ENCODE results near the gene HM13. TPM values are rescaled to one million over a fixed set of nuclear protein-coding genes. Genes with fewer than 3 reads are reported as not detected.
A peak's percentile ranks its signal among the peaks of the same experiment; 100 is the strongest.

The HM13 gene
- total and polyA plus RNA-seq, 12 donors, result 27.5 to 102 (median 34.9) TPM

DNA sequence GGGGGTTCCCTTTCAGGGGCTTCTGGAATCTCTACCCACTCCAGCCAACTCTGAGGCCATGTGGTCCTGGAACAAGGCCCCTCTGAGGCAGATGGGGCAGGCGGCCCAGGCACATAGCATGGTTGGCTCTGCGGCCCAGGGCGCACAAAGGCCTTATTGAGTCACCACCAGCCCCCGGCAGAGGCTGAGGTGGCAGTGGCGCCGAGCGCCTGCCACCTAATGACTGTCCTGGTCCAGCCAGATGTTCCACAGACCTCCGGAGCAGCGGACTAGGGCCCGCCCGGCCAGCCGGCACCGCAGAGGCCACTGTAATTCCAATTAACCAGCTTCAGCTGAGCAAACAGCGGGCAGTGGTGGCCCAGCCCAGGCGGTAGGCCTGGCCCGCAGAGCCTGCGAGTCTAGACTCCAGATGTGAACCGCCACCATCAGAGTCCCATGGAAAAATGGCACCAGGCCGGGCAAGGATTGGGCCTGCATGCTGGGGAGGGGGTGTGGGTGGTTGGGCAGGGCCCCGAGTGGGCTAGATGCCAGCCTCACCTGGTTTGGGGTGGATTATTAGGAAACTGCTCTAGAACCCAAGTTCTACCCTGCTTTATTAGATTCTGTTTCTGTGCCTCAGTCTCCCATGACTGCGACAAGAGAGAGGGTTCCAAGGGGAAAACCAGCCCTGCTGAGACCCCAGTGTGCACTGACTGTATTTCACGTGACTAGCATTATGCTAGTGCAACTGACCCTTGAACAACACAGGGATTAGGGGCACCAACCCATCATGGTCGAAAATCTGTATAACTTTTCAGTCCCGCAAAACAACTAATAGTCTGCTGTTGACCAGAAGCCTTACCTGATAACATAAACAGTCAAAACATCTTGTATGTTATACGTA lies 56.7 kb downstream of the HM13 start:
- Histone ChIP-seq H3K27me3 (no peaks in the 10 kb centered on the region), H3K9me3 (no peaks in the 10 kb centered on the region), H3K4me3 (no peak overlapping the region), H3K27ac (peak overlapping the region; percentile 36 to 96 (median 93)), H3K36me3 (peaks cover 0 to 45% (median 3%) of the 10 kb centered on the region in 9 donors), H3K4me1 (peaks cover 4 to 66% (median 39%) of the 10 kb centered on the region in 9 donors)
- TF ChIP-seq, protein P1, sequence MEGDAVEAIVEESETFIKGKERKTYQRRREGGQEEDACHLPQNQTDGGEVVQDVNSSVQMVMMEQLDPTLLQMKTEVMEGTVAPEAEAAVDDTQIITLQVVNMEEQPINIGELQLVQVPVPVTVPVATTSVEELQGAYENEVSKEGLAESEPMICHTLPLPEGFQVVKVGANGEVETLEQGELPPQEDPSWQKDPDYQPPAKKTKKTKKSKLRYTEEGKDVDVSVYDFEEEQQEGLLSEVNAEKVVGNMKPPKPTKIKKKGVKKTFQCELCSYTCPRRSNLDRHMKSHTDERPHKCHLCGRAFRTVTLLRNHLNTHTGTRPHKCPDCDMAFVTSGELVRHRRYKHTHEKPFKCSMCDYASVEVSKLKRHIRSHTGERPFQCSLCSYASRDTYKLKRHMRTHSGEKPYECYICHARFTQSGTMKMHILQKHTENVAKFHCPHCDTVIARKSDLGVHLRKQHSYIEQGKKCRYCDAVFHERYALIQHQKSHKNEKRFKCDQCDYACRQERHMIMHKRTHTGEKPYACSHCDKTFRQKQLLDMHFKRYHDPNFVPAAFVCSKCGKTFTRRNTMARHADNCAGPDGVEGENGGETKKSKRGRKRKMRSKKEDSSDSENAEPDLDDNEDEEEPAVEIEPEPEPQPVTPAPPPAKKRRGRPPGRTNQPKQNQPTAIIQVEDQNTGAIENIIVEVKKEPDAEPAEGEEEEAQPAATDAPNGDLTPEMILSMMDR (IDR thresholded peaks at IDR 0.05), result no peak
- intact Hi-C loops (cut with DNase I), result loop anchor here in 2 of 10 donors (2.0 to 5.0 kb wide), 2 partner anchors 38 to 151 kb away; partner anchors contain the start of gene BCL2L1 (in 1 of the 2)
- no peak for ATAC-seq
- 91% methylated on average over 25 of the region's 25 CpGs for WGBS, 2 donors
- DNase-seq, result no peak

DNA sequence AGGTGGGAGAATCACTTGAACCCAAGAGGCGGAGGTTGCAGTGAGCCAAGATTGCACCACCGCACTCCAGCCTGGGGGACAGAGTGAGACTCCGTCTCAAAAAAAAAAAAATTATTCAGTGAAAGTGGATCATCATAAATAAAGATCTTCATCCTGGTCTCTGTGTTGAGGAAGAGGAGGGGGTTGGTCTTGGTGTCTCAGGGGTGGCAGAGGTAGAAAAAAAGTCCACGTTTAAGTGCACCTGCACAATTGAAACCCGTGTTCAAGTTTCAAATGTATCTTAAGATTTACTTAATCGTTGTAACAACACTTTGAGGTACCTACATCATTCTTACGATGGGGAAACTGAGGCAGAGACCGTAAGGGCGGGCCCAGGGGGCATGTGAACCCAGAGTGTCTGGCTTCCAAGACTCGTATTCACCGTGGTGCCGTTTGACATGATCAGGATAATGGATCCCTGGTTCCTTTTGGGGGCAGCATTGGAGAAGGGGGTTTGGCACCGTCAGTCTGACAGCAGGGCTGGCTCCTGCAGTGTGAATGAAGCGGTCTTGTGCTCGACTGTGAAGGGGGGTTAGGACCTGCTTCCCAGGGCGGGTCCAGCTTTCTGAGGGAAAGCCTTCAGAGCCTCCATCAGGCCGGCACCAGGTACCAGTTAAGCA lies 57.9 kb downstream of the HM13 start:
- DNase-seq, result no peak
- TF ChIP-seq, protein P1 (IDR thresholded peaks at IDR 0.05), result peak in 1 of 9 donors; percentile 3
- 34% methylated on average over 17 of the region's 17 CpGs for whole genome bisulfite sequencing, 2 donors
- Histone ChIP-seq H3K36me3 (peaks cover 0 to 33% (median 0%) of the 10 kb centered on the region in 9 donors), H3K9me3 (no peaks in the 10 kb centered on the region), H3K27me3 (no peaks in the 10 kb centered on the region), H3K27ac (peak overlapping the region; percentile 87 to 96 (median 93)), H3K4me3 (peak overlapping the region; percentile 16 to 69 (median 56)), H3K4me1 (peaks cover 4 to 66% (median 39%) of the 10 kb centered on the region in 9 donors)
- ATAC-seq, result peak in 5 of 8 donors; percentile 7 to 38 (median 12)
- intact Hi-C loops (cut with DNase I), result loop anchor here in 6 of 10 donors (1.0 to 5.0 kb wide), 4 partner anchors 33 to 150 kb away; partner anchors contain the start of genes ID1 (in 4 of the 6) and BCL2L1 (in 1 of the 6)

DNA sequence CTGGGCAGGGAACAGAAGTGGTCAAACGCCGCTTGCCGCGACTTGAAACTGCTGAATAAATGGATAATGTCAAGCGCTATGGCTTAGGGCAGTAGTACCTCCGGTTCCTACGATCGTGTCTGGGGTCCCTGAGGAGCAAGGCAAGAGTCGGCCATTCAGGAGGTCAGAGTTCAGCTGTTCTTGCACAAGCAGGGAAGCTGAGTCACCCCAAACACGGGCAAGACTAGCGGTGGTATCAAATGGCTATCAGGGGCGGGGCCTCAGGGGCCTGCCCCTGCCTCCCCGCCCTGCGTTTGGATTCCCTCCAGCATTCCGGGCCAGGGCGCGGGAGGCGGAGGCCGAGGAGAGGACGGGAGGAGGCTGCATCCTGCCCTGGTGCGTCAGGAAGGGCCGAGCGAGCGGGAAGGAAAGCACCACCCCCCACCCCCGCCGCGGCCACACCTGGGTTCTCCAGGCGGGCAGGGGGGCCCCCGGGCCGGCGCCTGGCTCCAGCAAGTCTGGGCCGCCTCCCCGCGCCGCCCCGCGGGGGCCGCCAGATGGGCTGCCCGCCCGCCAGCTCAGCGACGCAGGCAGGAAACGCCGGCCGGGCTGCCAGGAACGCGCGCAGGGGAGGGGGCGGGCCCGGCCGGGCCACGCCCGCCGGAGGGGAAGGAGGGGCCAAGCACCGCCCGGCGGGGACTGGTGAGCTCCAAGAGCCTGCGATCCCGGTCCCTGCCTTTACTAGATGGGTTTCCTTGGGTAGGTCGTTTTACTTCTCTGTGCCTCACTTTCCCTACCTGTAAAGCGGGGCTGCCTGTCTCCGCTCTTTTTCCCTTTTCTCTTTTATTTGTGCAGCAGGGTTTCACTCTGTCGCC lies 58.7 kb downstream of the HM13 start:
- 1% methylated on average over 59 to 63 of the region's 63 CpGs for WGBS, 2 donors
- peak overlapping the region; percentile 22 to 69 (median 56) for H3K4me3 ChIP-seq
- peaks cover 0 to 26% (median 0%) of the 10 kb centered on the region in 9 donors for H3K36me3 ChIP-seq
- ATAC-seq (peak; percentile 88 to 92 (median 90)), DNase-seq (peak; percentile 93 to 96)
- TF ChIP-seq, protein P1 (IDR thresholded peaks at IDR 0.05), result peak in 1 of 9 donors; percentile 6
- peaks cover 4 to 63% (median 39%) of the 10 kb centered on the region in 9 donors for H3K4me1 ChIP-seq
- H3K27ac ChIP-seq, result peak overlapping the region; percentile 87 to 96 (median 93)
- H3K9me3 ChIP-seq, result no peaks in the 10 kb centered on the region
- intact Hi-C loops (cut with DNase I), result loop anchor here in 6 of 10 donors (1.0 to 5.0 kb wide), 5 partner anchors 32 to 149 kb away; partner anchors contain the start of genes ID1 (in 5 of the 6) and BCL2L1 (in 1 of the 6)
- no peaks in the 10 kb centered on the region for H3K27me3 ChIP-seq
